Measurements from ENCODE around the gene FHIT.

DNA sequence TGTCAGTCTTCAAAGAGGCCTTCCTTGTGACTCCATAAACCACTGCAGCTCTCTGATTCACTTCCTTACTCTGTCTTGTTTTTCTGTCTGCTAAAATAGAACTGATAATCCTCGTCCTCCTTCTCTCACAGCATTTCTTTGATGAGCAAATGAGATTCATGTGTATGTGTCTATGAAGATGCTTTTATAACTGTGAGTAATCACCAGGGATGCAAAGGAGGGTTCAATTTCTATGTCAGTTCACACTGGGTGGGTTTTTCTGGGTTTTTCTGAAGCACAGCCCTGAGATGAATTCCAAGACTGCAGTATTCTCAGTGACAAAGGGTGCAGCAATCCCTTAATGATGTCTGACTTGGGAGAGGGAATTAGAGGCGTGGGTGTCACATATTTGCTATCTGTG is 1454.8 kb downstream of the FHIT start:
- no peak for TF ChIP-seq SIN3A (IDR thresholded peaks at IDR 0.05; ENCODE audit: borderline replicate concordance, insufficient read depth, low read length)
- no peak for TF ChIP-seq POLR2AphosphoS5 (IDR thresholded peaks at IDR 0.05; ENCODE audit: low read depth, low read length)
